Endodermal cell (in vitro differentiated cells): Measurements from ENCODE around the gene LEP. TPM values are rescaled to one million over a fixed set of nuclear protein-coding genes. Genes with fewer than 3 reads are reported as not detected.

Experiments used
- DNase-seq: peaks from one replicate; pipeline ENCODE4 v3.0.0-alpha.2; 2017
- H3K27ac ChIP-seq: 2 replicates; pipeline ENCODE4 v1.5.1; 2013; ENCODE audit warnings: mild to moderate bottlenecking, low read depth, low read length, moderate library complexity
- H3K27me3 ChIP-seq: 2 replicates; pipeline ENCODE4 v1.6.1; 2013; ENCODE audit warnings: mild to moderate bottlenecking, low read length, moderate library complexity; ENCODE audit not compliant: insufficient read depth, control insufficient read depth, poor library complexity, severe bottlenecking
- H3K36me3 ChIP-seq: 2 replicates; pipeline ENCODE4 v1.7.0; 2013; ENCODE audit warnings: mild to moderate bottlenecking, low read length, moderate library complexity; ENCODE audit not compliant: control insufficient read depth, insufficient read depth
- H3K4me1 ChIP-seq: one replicate; pipeline ENCODE4 v1.7.0; 2013; ENCODE audit warnings: low read length; ENCODE audit not compliant: control insufficient read depth, insufficient read depth
- H3K4me3 ChIP-seq: 2 replicates; pipeline ENCODE4 v1.5.1; 2013; ENCODE audit warnings: mild to moderate bottlenecking, low read length, moderate library complexity
- H3K9ac ChIP-seq: 2 replicates; pipeline ENCODE4 v1.6.1; 2013; ENCODE audit warnings: mild to moderate bottlenecking, low read length, moderate library complexity; ENCODE audit not compliant: poor library complexity, severe bottlenecking; ENCODE audit errors: extremely low read depth
- H3K9me3 ChIP-seq: 2 replicates; pipeline ENCODE4 v1.6.1; 2013; ENCODE audit warnings: mild to moderate bottlenecking, low read length, moderate library complexity; ENCODE audit not compliant: control insufficient read depth
- H3K27ac Mint-ChIP-seq: 2 replicates; pipeline ENCODE4 v1.8.0; 2020; ENCODE audit warnings: mixed read lengths
- H3K27me3 Mint-ChIP-seq: 2 replicates; pipeline ENCODE4 v1.8.0; 2021; ENCODE audit warnings: mild to moderate bottlenecking, mixed read lengths; ENCODE audit not compliant: insufficient read depth
- H3K36me3 Mint-ChIP-seq: 2 replicates; pipeline ENCODE4 v1.8.0; 2020; ENCODE audit warnings: low read depth, mixed read lengths
- H3K4me1 Mint-ChIP-seq: 2 replicates; pipeline ENCODE4 v1.8.0; 2020; ENCODE audit warnings: mixed read lengths
- H3K4me3 Mint-ChIP-seq: 2 replicates; pipeline ENCODE4 v1.8.0; 2020; ENCODE audit warnings: mild to moderate bottlenecking, moderate library complexity, mixed read lengths
- H3K9me3 Mint-ChIP-seq: 2 replicates; pipeline ENCODE4 v1.8.0; 2020; ENCODE audit warnings: mild to moderate bottlenecking, mixed read lengths
- WGBS, 2 experiments: methylation state at CpG; one replicate each; pipeline versions ENCODE4 v1.1.5 to v1.1.7; 2013; ENCODE audit warnings: missing lambda C conversion rate in 2 of 2, mixed read lengths in 1 of 2; ENCODE audit not compliant: insufficient coverage in 1 of 2, insufficient read length in 1 of 2; 5-methylcytosine and 5-hydroxymethylcytosine counted together
- total RNA-seq, 2 donors: library from RNA; stranded (reverse); fragmentation: NEBNext Ultra II Directional in 1 of 2; extraction: Animal tissue kit (Norgen Biotek cat#: 25700) in 1 of 2; gene quantifications; 2 replicates in 1 of 2; 3 replicates in 1 of 2; pipeline ENCODE4 v1.2.1, GENCODE V29; 2021
- TF ChIP-seq, protein P1 (sequence below): fragments of 200-600 bp; sonication (generic); conservative IDR thresholded peaks from 2 replicates; pipeline ENCODE4 v1.5.0; 2021; ENCODE audit warnings: antibody characterized with exemption, mild to moderate bottlenecking

LEP gene
- total RNA-seq, 2 donors from 2014 or later = not detected

DNA sequence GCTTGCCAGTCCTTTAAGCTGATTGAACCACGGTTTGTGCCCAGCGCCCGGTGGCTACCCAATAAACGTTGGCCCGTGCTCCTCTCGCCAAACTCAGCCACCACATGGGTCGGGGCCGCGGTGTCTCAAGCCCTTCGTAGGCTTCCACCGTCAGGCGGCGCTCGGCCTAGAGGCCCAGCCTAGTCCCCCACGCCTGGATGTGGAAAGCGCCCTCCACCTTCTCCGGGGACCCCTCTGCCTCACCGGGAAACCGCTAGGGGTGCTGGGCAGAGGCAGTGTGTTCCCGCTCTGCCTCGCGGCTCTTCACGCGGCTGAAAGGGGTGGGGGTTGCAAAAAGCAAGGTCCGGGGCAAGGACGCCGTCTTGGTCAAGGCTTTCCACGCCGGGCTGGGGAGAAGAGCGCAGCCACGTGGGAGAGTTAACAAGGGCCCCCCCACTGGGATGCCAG, 29.8 kb downstream of the LEP start:
- Histone ChIP-seq H3K9me3 (no peaks in the 10 kb centered on the region), H3K27me3 (no peaks in the 10 kb centered on the region), H3K9ac (no peak overlapping the region), H3K36me3 (no peaks in the 10 kb centered on the region), H3K27ac (no peak overlapping the region), H3K4me3 (no peak overlapping the region), H3K4me1 (no peaks in the 10 kb centered on the region)
- H3K4me1 Mint-ChIP-seq = peaks cover 21% of the 10 kb centered on the region
- TF ChIP-seq, protein P1, sequence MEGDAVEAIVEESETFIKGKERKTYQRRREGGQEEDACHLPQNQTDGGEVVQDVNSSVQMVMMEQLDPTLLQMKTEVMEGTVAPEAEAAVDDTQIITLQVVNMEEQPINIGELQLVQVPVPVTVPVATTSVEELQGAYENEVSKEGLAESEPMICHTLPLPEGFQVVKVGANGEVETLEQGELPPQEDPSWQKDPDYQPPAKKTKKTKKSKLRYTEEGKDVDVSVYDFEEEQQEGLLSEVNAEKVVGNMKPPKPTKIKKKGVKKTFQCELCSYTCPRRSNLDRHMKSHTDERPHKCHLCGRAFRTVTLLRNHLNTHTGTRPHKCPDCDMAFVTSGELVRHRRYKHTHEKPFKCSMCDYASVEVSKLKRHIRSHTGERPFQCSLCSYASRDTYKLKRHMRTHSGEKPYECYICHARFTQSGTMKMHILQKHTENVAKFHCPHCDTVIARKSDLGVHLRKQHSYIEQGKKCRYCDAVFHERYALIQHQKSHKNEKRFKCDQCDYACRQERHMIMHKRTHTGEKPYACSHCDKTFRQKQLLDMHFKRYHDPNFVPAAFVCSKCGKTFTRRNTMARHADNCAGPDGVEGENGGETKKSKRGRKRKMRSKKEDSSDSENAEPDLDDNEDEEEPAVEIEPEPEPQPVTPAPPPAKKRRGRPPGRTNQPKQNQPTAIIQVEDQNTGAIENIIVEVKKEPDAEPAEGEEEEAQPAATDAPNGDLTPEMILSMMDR = peak; percentile 42
- WGBS, 2 experiments = 93 to 95% methylated on average over 16 to 31 of the region's 31 CpGs
- no peaks in the 10 kb centered on the region for H3K36me3 Mint-ChIP-seq
- H3K27me3 Mint-ChIP-seq = peaks cover 44% of the 10 kb centered on the region
- no peaks in the 10 kb centered on the region for H3K9me3 Mint-ChIP-seq
- no peak overlapping the region for H3K27ac Mint-ChIP-seq
- no peak overlapping the region for H3K4me3 Mint-ChIP-seq
- peak; percentile 64 for DNase-seq

DNA sequence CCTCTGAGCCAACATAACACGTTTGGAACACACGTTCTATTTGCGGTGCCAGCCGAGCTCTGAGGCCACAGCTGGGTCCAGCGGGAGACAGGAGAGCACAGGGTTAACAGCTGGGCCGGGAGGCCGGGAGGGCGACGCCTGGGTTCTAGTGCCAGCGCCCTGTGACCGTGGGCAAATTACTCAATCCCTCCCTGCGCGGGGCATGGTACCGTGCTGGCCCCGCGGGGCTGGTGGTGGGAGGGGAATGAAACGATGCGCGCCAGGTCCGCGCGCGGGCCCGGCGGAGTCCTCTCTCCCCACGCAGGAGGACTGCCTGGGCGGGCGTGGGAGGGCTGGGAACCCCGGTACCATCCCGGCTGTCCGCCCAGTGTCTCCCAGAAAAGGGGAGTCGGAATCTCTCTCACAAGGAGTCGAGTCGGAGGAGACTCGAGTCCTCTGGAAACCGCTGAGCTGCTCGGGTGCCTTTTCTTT, 30.4 kb downstream of the LEP start:
- Histone ChIP-seq H3K9me3 (no peaks in the 10 kb centered on the region), H3K9ac (no peak overlapping the region), H3K27me3 (no peaks in the 10 kb centered on the region), H3K4me3 (no peak overlapping the region), H3K27ac (no peak overlapping the region), H3K36me3 (no peaks in the 10 kb centered on the region), H3K4me1 (no peaks in the 10 kb centered on the region)
- H3K36me3 Mint-ChIP-seq = no peaks in the 10 kb centered on the region
- TF ChIP-seq, protein P1 = no peak
- peaks cover 18% of the 10 kb centered on the region for H3K4me1 Mint-ChIP-seq
- H3K4me3 Mint-ChIP-seq = no peak overlapping the region
- no peak overlapping the region for H3K27ac Mint-ChIP-seq
- peaks cover 44% of the 10 kb centered on the region for H3K27me3 Mint-ChIP-seq
- no peak for DNase-seq
- H3K9me3 Mint-ChIP-seq = no peaks in the 10 kb centered on the region
- WGBS, 2 experiments = 95 to 98% methylated on average over 32 to 37 of the region's 37 CpGs

DNA sequence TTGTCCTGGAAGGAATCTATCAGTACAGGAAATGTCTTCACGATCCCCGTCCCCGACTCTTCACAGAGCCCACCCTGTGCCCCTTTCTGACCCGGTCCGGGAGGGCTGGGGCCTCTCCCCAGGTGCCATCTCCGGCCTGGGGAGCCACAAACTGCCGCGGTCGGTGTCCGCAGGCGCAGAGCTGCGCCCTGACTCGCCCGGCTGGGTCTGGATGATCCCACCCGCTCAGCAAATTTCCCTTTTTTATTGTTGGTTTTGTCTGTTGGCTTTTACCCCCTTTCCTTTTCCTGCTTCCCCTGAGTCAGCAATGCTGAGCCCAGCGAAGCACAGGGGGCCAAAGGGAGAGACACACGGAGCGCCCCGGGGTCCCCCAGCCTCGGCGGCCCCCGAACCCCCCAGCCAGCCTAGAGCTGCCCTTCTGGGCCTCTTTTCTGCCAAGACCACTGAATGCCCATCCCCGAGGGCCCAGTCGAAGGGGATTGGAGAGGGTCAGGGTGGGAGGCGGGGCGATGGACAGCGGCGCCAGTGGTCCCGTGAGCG, 30.9 kb downstream of the LEP start:
- DNase-seq = no peak
- peaks cover 15% of the 10 kb centered on the region for H3K4me1 Mint-ChIP-seq

More for the DNA sequence above, 30.9 kb downstream of the LEP start:
- Mint-ChIP-seq H3K36me3 (no peaks in the 10 kb centered on the region), H3K4me3 (no peak overlapping the region), H3K9me3 (no peaks in the 10 kb centered on the region), H3K27ac (no peak overlapping the region), H3K27me3 (peaks cover 44% of the 10 kb centered on the region)
- H3K36me3 ChIP-seq = no peaks in the 10 kb centered on the region
- H3K27ac ChIP-seq = no peak overlapping the region
- WGBS, 2 experiments = 92 to 96% methylated on average over 17 to 30 of the region's 30 CpGs
- H3K9ac ChIP-seq = no peak overlapping the region
- H3K27me3 ChIP-seq = no peaks in the 10 kb centered on the region
- no peak overlapping the region for H3K4me3 ChIP-seq
- H3K4me1 ChIP-seq = no peaks in the 10 kb centered on the region
- H3K9me3 ChIP-seq = no peaks in the 10 kb centered on the region
- TF ChIP-seq, protein P1 = no peak
